Mucosa of descending colon (tissue), 3 donors: ENCODE data around the gene HIVEP2. TPM values are rescaled to one million over a fixed set of nuclear protein-coding genes. Genes with fewer than 3 reads are reported as not detected.

Source experiments
- ATAC-seq: fragments of 200-7000 bp; cut with Tn5 transposase; one replicate; pipeline ENCODE4 v1.9.1; 2020; ENCODE audit warnings: mild to moderate bottlenecking, moderate library complexity
- DNase-seq, 3 donors: peaks; one replicate each; pipeline ENCODE4 v3.0.0-alpha.2; 2020
- H3K36me3 ChIP-seq: fragments of 200-600 bp; one replicate; pipeline ENCODE4 v1.8.0; 2021; ENCODE audit warnings: low read depth, mild to moderate bottlenecking
- H3K4me1 ChIP-seq: fragments of 200-600 bp; one replicate; pipeline ENCODE4 v1.8.0; 2021; ENCODE audit warnings: low read depth, mild to moderate bottlenecking
- H3K4me3 ChIP-seq: fragments of 200-600 bp; one replicate; pipeline ENCODE4 v1.8.0; 2021; ENCODE audit warnings: mild to moderate bottlenecking
- H3K9me3 ChIP-seq: fragments of 200-600 bp; one replicate; pipeline ENCODE4 v1.8.0; 2021; ENCODE audit warnings: mild to moderate bottlenecking
- intact Hi-C, 2 donors: fragments of 100-400 bp; cut with DNase I in 1 of 2; cut with micrococcal nuclease in 1 of 2; formaldehyde crosslinking; loops; one replicate each; pipeline versions ENCODE4 v1.11.0 to v1.11.1; 2022; cut with DNase I, micrococcal nuclease
- total RNA-seq, 3 donors: library from RNA; stranded (reverse); fragmentation: NEBNext Ultra II Directional in 2 of 3; extraction: Animal tissue kit (Norgen Biotek cat#: 25700) in 2 of 3; gene quantifications; one replicate each; pipeline versions ENCODE4 v1.2.1 to v1.2.4, GENCODE V29; 2021 to 2023
- TF ChIP-seq, protein P1 (sequence below): fragments of 200-600 bp; IDR thresholded peaks from one replicate; pipeline ENCODE4 v1.8.0; 2022; ENCODE audit warnings: antibody characterized with exemption, mild to moderate bottlenecking
- donor health status: DM: no; HTN: no; CAD: no; lungs with moderate emphysema.
- donor health status: DM: no; HTN: no; CAD: no.
- donor health status: DM: no; HTN: yes; CAD: no.

Gene HIVEP2
- total RNA-seq, 3 donors from 2014 or later, result 7.8 to 17.7 (median 11.3) TPM

DNA sequence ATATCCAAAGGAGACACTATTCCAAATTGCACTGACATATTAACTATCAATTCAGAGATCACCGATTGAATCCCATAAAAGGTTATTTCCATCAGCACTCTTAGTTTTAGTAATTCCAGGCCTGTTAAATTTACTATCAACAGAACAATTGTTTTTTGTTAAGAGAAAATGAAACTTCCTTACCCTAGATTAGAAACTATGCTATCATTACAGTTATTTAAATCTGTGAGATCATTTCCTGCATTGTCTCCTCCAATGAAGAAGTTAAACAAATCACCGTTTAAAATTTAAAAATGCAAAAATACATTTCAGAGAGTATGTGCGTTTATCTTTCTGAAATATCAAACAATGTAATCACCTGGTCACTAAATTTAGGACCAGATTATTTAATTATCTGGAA lies 57.5 kb downstream of the HIVEP2 start:
- Histone ChIP-seq H3K4me1 (peaks cover 5% of the 10 kb centered on the region), H3K9me3 (no peaks in the 10 kb centered on the region), H3K36me3 (no peaks in the 10 kb centered on the region), H3K4me3 (no peak overlapping the region)
- TF ChIP-seq, protein P1, sequence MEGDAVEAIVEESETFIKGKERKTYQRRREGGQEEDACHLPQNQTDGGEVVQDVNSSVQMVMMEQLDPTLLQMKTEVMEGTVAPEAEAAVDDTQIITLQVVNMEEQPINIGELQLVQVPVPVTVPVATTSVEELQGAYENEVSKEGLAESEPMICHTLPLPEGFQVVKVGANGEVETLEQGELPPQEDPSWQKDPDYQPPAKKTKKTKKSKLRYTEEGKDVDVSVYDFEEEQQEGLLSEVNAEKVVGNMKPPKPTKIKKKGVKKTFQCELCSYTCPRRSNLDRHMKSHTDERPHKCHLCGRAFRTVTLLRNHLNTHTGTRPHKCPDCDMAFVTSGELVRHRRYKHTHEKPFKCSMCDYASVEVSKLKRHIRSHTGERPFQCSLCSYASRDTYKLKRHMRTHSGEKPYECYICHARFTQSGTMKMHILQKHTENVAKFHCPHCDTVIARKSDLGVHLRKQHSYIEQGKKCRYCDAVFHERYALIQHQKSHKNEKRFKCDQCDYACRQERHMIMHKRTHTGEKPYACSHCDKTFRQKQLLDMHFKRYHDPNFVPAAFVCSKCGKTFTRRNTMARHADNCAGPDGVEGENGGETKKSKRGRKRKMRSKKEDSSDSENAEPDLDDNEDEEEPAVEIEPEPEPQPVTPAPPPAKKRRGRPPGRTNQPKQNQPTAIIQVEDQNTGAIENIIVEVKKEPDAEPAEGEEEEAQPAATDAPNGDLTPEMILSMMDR, result no peak
- ATAC-seq (no peak), DNase-seq (no peak)
- intact Hi-C loops, result no loop called here

DNA sequence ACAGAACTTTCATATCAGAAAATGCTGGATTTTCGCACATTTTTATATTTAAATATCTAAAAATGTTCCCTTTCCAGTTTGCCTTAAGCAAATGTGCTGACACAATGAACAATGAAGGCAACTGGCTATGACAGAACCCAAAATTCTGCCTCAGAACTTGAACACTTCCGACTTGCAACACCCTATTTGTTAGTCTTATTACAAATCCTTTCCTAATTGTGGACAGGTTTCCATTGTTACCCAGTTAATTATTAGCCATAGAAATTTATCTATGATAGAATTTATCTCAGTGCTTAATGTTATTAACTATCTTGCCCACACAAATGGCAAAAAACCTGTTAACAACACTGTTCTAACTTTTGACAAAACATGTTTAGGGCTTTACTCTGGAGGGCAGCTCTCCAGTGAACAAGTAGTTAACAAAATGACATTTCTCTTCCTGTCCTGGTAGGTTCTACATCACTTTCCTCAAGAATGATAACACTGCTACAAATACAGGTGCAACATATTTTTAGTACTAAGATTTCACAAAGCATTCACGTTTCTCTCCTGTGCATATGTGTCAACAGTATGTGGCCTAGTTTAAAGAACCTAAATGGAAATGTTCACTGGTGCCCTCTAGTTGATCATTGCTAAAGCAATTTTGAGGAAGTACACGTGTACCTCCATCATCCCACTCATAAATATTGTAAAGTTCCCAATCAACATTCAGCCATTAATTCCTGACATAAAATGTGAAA lies 58.4 kb downstream of the HIVEP2 start:
- no peaks in the 10 kb centered on the region for H3K9me3 ChIP-seq
- peaks cover 5% of the 10 kb centered on the region for H3K4me1 ChIP-seq
- TF ChIP-seq, protein P1, result peak; percentile 11
- no peaks in the 10 kb centered on the region for H3K36me3 ChIP-seq
- ATAC-seq, result peak; percentile 83
- no peak overlapping the region for H3K4me3 ChIP-seq
- DNase-seq, result peak in 1 of 3 donors; percentile 32
- intact Hi-C loops, result no loop called here

DNA sequence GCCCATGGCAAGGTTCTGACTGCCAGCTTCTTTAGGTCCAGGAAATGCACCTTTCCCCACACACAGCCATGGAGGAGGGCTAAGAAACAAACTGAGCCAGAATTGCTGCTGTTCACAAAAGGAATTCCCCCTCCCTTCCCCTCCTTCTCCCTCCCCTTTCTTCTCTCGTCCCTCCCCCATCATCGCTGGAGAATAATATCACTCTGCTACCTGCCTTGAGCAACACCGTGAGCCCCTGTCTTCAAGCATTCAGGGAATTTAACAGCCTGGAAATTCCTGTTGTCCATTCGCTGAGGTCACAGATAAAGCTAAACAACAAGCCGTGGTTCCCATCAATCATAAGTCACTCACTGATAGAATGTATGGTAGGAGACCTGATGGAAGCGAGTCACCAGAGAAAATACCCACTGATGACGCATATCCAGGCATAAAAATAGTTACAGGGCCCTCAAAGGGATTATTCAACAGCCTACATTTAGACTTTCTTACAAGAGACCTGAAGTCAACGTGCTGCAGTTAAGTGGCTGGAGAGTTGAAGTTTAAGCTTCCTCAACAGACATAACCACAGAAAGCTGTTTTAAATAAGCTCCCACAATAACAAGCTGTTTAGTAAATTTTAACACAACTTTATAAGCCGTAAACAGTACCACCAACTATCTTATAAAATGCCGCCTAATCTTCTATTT lies 59.7 kb downstream of the HIVEP2 start:
- Histone ChIP-seq H3K9me3 (no peaks in the 10 kb centered on the region), H3K36me3 (no peaks in the 10 kb centered on the region), H3K4me3 (no peak overlapping the region), H3K4me1 (peaks cover 5% of the 10 kb centered on the region)
- intact Hi-C loops, result no loop called here
- TF ChIP-seq, protein P1, result no peak
- ATAC-seq (peak; percentile 88), DNase-seq (peak in 1 of 3 donors; percentile 29)

DNA sequence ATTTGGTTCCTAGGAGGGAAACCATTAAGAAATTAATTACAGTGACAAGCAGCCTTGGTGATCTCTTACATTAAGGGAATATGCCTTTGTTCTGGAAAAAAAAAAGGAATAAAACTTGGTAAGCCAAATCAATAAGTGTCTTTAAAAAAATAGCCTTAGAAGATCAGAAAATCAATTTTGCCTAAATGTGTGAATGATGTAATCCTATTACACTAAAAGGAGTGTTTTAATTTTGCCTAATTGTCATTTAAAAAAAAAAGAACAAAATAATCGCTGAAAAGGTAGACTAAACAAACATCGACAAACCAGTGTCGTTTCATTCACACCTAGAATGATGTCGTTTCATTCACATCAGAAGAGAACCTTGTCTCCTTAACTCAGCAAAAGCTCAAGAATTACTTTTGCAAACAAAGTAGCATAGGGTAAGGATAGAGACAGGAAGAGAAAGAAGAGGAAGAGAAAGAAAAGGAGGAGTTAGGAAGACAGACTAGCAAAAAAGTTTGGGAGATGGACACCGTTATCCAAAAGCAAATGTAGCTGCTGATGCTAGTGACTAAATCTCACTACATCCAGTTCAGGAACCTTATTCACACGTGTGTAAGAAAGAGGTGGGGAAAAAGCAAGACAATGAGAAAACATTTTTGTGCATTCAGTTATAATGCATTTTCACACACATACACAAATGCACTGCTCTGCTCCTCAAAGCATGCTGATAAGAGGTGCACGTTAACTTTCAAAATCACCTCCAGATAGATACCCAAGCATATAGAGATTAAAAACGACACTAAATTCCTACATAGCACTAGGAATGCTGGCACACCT lies 60.6 kb downstream of the HIVEP2 start:
- TF ChIP-seq, protein P1, result no peak
- DNase-seq, result no peak
- no peak for ATAC-seq
- Histone ChIP-seq H3K36me3 (no peaks in the 10 kb centered on the region), H3K4me1 (peaks cover 5% of the 10 kb centered on the region), H3K4me3 (no peak overlapping the region), H3K9me3 (no peaks in the 10 kb centered on the region)
- intact Hi-C loops, result no loop called here

DNA sequence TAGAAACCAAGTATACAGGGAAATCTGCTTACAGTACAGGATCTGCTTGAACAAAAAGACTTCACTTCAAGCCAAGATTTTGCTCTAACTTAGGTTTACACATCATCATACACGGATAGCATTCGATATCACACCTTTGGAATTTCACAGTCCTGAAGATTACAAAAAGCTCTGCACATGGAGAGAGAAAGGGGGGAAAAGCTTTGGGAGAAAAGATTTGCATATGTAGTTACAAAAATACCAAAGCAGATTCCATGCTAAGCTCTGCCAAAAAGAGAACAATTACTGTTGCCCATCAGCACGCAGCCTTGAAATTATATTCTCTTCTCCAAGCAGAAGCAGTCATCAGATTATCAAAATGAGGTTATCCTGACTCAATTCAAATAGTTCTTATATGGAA lies 62.0 kb downstream of the HIVEP2 start:
- Histone ChIP-seq H3K4me1 (peaks cover 5% of the 10 kb centered on the region), H3K9me3 (no peaks in the 10 kb centered on the region), H3K4me3 (no peak overlapping the region), H3K36me3 (no peaks in the 10 kb centered on the region)
- DNase-seq (no peak), ATAC-seq (no peak)
- TF ChIP-seq, protein P1, result no peak
- intact Hi-C loops, result no loop called here
